WERI-Rb-1 (cell line): ENCODE data around the gene AMBRA1.

ENCODE experiments used
- DNase-seq: peaks from one replicate; pipeline ENCODE4 v3.0.0-alpha.2; 2020
- H3K27ac ChIP-seq: fragments of 250-450 bp; sonication (Bioruptor Pico); 2 replicates; pipeline ENCODE4 v1.5.1; 2020; ENCODE audit warnings: mild to moderate bottlenecking, moderate library complexity
- H3K27me3 ChIP-seq: fragments of 250-450 bp; sonication (Bioruptor Pico); 2 replicates; pipeline ENCODE4 v1.5.1; 2021; ENCODE audit warnings: mild to moderate bottlenecking, low read depth, moderate library complexity; ENCODE audit not compliant: insufficient read depth, severe bottlenecking
- H3K36me3 ChIP-seq: fragments of 250-450 bp; sonication (Bioruptor Pico); 2 replicates; pipeline ENCODE4 v1.5.1; 2020; ENCODE audit warnings: mild to moderate bottlenecking, moderate library complexity
- H3K4me3 ChIP-seq: 2 replicates; pipeline ENCODE4 v1.5.1; 2011; ENCODE audit warnings: low read depth, mild to moderate bottlenecking, control low read depth, low read length
- H3K9me3 ChIP-seq: fragments of 250-450 bp; sonication (Bioruptor Pico); 2 replicates; pipeline ENCODE4 v1.5.1; 2021; ENCODE audit warnings: mild to moderate bottlenecking, moderate library complexity; ENCODE audit not compliant: severe bottlenecking
- CTCF ChIP-seq: IDR thresholded peaks from 2 replicates; pipeline ENCODE4 v1.5.1; 2011; ENCODE audit warnings: low read depth, mild to moderate bottlenecking, control low read depth, inconsistent platforms, low read length

The AMBRA1 gene

GRCh38 chr11:46455834-46456233 lies 138.0 kb downstream of the AMBRA1 start:
- TF ChIP-seq CTCF = no peak
- no peak for DNase-seq

GRCh38 chr11:46452918-46453517 lies 140.8 kb downstream of the AMBRA1 start:
- DNase-seq = no peak

More at GRCh38 chr11:46455834-46456233, 138.0 kb downstream of the AMBRA1 start:
- H3K4me3 ChIP-seq = no peak overlapping the region
- peak overlapping the region; percentile 15 for H3K27ac ChIP-seq
- H3K27me3 ChIP-seq = no peaks in the 10 kb centered on the region
- no peaks in the 10 kb centered on the region for H3K9me3 ChIP-seq
- no peaks in the 10 kb centered on the region for H3K36me3 ChIP-seq

GRCh38 chr11:46451759-46452158 lies 142.1 kb downstream of the AMBRA1 start:
- no peak for TF ChIP-seq CTCF
- no peaks in the 10 kb centered on the region for H3K9me3 ChIP-seq
- no peak overlapping the region for H3K4me3 ChIP-seq
- no peaks in the 10 kb centered on the region; the same call in 1 of the 2 replicates for H3K36me3 ChIP-seq
- H3K27ac ChIP-seq = no peak overlapping the region
- H3K27me3 ChIP-seq = no peaks in the 10 kb centered on the region
- no peak for DNase-seq

More at GRCh38 chr11:46452918-46453517, 140.8 kb downstream of the AMBRA1 start:
- no peak for TF ChIP-seq CTCF
- H3K9me3 ChIP-seq = no peaks in the 10 kb centered on the region
- H3K27ac ChIP-seq = no peak overlapping the region
- no peaks in the 10 kb centered on the region; the same call in 1 of the 2 replicates for H3K36me3 ChIP-seq
- H3K27me3 ChIP-seq = no peaks in the 10 kb centered on the region
- no peak overlapping the region for H3K4me3 ChIP-seq

GRCh38 chr11:46450846-46451477 lies 142.9 kb downstream of the AMBRA1 start:
- no peaks in the 10 kb centered on the region; the same call in 1 of the 2 replicates for H3K36me3 ChIP-seq
- no peaks in the 10 kb centered on the region for H3K27me3 ChIP-seq
- DNase-seq = no peak
- no peak for TF ChIP-seq CTCF
- H3K4me3 ChIP-seq = no peak overlapping the region
- H3K9me3 ChIP-seq = no peaks in the 10 kb centered on the region
- H3K27ac ChIP-seq = no peak overlapping the region

- H3K27me3 ChIP-seq = no peaks in the 10 kb centered on the region
- H3K4me3 ChIP-seq = no peak overlapping the region
- peaks cover 9% of the 10 kb centered on the region for H3K36me3 ChIP-seq
- no peaks in the 10 kb centered on the region for H3K9me3 ChIP-seq
- no peak for DNase-seq
- no peak overlapping the region for H3K27ac ChIP-seq
- no peak for TF ChIP-seq CTCF
Observed at GRCh38 chr11:46447544-46447943, 146.3 kb downstream of the AMBRA1 start.
